Transverse colon (tissue), 4 donors: ENCODE data around the gene BCL2L1. TPM values are rescaled to one million over a fixed set of nuclear protein-coding genes. Genes with fewer than 3 reads are reported as not detected.

Experiments used
- DNase-seq: peaks from one replicate; pipeline ENCODE4 v3.0.0-alpha.2; 2019
- H3K27ac ChIP-seq, 4 donors: fragments of 200-600 bp; sonication (generic); 2 replicates each; pipeline ENCODE4 v1.5.1; 2016 to 2018; ENCODE audit warnings: inconsistent platforms in 4 of 4
- H3K27me3 ChIP-seq: fragments of 200-600 bp; sonication (generic); 2 replicates; pipeline ENCODE4 v1.5.1; 2017; ENCODE audit warnings: inconsistent platforms
- H3K36me3 ChIP-seq, 4 donors: fragments of 200-600 bp; sonication (generic); 2 replicates each; pipeline ENCODE4 v1.5.1; 2017 to 2019; ENCODE audit warnings: inconsistent platforms in 4 of 4
- H3K4me1 ChIP-seq, 4 donors: fragments of 200-600 bp; sonication (generic); 2 replicates each; pipeline ENCODE4 v1.5.1; 2017 to 2020; ENCODE audit warnings: inconsistent platforms in 4 of 4
- H3K4me3 ChIP-seq, 4 donors: fragments of 200-600 bp; sonication (generic); 1 replicate in 1 of 4; 2 replicates in 3 of 4; pipeline versions ENCODE4 v1.5.1 to v1.6.1; 2017 to 2019; ENCODE audit warnings: inconsistent platforms in 4 of 4
- H3K9me3 ChIP-seq, 2 donors: fragments of 200-600 bp; sonication (generic); 2 replicates each; pipeline ENCODE4 v1.5.1; 2017 to 2019; ENCODE audit warnings: inconsistent platforms in 2 of 2
- CTCF ChIP-seq, 5 experiments: fragments of 200-600 bp in 3 of 5; fragments of 450-650 bp in 2 of 5; sonication (generic) in 3 of 5; IDR thresholded peaks; 1 replicate in 2 of 5; 2 replicates in 3 of 5; pipeline ENCODE4 v1.5.1; 2016 to 2017; ENCODE audit warnings: antibody characterized with exemption in 5 of 5, inconsistent platforms in 3 of 5, mild to moderate bottlenecking in 2 of 5, moderate library complexity in 1 of 5
- EP300 ChIP-seq: sonication (generic); formaldehyde crosslinking; IDR thresholded peaks from one replicate; pipeline ENCODE4 v1.6.1; 2017; ENCODE audit warnings: antibody characterized with exemption, low read depth
- POLR2A ChIP-seq: fragments of 450-650 bp; IDR thresholded peaks from one replicate; pipeline ENCODE4 v1.6.1; 2016; ENCODE audit warnings: antibody characterized with exemption, mild to moderate bottlenecking, moderate library complexity
- POLR2AphosphoS5 ChIP-seq, 3 donors: sonication (generic); formaldehyde crosslinking; IDR thresholded peaks; one replicate each; pipeline ENCODE4 v1.6.1; 2016; ENCODE audit warnings: antibody characterized with exemption in 3 of 3
- WGBS, 2 donors: methylation state at CpG; one replicate each; pipeline ENCODE4 v1.1.5; 2018; ENCODE audit warnings: low coverage in 1 of 2; 5-methylcytosine and 5-hydroxymethylcytosine counted together
- in situ Hi-C, 4 donors: fragments of 200-750 bp; cut with MboI; loops; one replicate each; pipeline versions ENCODE4 v1.15.0 to v1.15.1; 2017; ENCODE audit warnings: low sequenced_read_pairs in 3 of 4, low pct_ligation_motif_present in 1 of 4, low pct_unique_long_range_greater_than_20kb in 1 of 4
- intact Hi-C: fragments of 100-400 bp; cut with DNase I; formaldehyde crosslinking; loops from one replicate; pipeline ENCODE4 v1.15.1; 2023; ENCODE audit warnings: low total_unique reads
- total RNA-seq, 4 donors: library from RNA; depleted of rRNA; stranded (reverse); fragments of >200 nt; gene quantifications; one replicate each; pipeline ENCODE4 v1.1.0, GENCODE V29; 2016

Gene BCL2L1
- total RNA-seq, 4 donors from 2014 or later = 98.6 to 151 (median 107) TPM

DNA sequence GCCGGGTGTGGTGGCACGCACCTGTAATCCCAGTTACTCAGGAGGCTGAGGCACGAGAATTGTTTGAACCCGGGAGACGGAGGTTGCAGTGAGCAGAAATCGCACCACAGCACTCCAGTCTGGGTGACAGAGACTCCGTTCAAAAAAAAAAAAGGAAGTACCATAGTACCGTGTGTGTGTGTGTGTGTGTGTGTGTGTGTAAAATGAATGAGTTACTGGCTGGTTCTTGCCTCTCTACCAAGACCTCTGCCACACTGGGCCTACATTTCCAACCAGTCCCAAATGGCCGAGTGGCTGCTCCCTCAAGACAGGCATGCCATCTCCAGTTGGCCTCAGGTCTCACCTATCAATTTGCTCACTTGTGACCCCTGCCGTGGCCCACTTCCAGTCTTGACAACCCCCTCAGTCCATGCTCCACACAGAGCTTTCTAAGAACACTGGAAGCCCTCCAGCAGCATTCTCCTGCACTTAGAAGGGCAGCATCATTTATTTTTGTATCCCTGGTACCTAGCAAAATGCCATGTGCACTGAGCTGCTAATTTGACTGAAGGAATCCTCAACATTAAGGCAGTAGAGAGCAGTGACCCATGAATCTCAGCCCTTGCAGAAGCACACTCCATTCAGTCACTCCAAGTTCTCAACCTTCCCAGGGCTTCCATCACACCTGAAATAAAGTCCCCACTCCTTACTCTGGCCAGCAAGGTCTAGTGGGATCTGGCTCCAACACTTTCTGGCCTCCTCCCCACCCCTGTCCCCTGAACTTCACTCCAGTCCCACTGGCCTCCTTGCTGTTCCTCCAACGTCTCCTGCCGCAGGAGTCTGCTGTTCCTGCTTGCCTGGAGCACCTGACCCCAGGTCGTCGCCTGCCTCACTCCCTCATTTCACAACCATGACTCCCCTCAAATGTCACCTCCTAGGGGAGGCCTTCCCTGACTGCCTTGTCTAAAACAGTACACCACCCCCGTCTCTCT lies 55.1 kb downstream of the BCL2L1 start:
- WGBS, 2 donors = 75 to 83% methylated on average over 11 to 15 of the region's 15 CpGs
- no peaks in the 10 kb centered on the region for H3K9me3 ChIP-seq
- peaks cover 0 to 7% (median 0%) of the 10 kb centered on the region in 4 donors for H3K36me3 ChIP-seq
- DNase-seq = no peak
- TF ChIP-seq CTCF (IDR thresholded peaks at IDR 0.05) (no peak), POLR2AphosphoS5 (IDR thresholded peaks at IDR 0.05) (no peak), POLR2A (no peak), EP300 (no peak)
- peak overlapping the region; percentile 86 to 88 (median 86) for H3K27ac ChIP-seq
- H3K4me3 ChIP-seq = no peak overlapping the region
- no peaks in the 10 kb centered on the region for H3K27me3 ChIP-seq
- in situ Hi-C loops = no loop called here
- intact Hi-C loops = no loop called here
- peaks cover 60 to 95% (median 69%) of the 10 kb centered on the region in 4 donors for H3K4me1 ChIP-seq

GRCh38 chr20:31666258-31667042 lies 56.2 kb downstream of the BCL2L1 start:
- no peaks in the 10 kb centered on the region for H3K9me3 ChIP-seq
- peak; percentile 73 for DNase-seq
- H3K4me1 ChIP-seq = peaks cover 58 to 96% (median 78%) of the 10 kb centered on the region in 4 donors
- intact Hi-C loops = no loop called here
- peak overlapping the region; percentile 86 to 88 (median 86) for H3K27ac ChIP-seq
- in situ Hi-C loops = no loop called here
- TF ChIP-seq POLR2AphosphoS5 (IDR thresholded peaks at IDR 0.05) = peak in 1 of 3 donors; percentile 22
- peak in 1 of 5 experiments; percentile 33 for TF ChIP-seq CTCF (IDR thresholded peaks at IDR 0.05)
- TF ChIP-seq POLR2A = peak; percentile 26
- TF ChIP-seq EP300 = no peak
- no peaks in the 10 kb centered on the region for H3K27me3 ChIP-seq
- WGBS, 2 donors = 20 to 47% methylated on average over 1 to 7 of the region's 7 CpGs
- no peak overlapping the region for H3K4me3 ChIP-seq
- peaks cover 0 to 7% (median 0%) of the 10 kb centered on the region in 4 donors for H3K36me3 ChIP-seq

GRCh38 chr20:31665753-31666152 lies 56.9 kb downstream of the BCL2L1 start:
- Histone ChIP-seq H3K27me3 (no peaks in the 10 kb centered on the region), H3K4me1 (peaks cover 51 to 96% (median 74%) of the 10 kb centered on the region in 4 donors), H3K4me3 (no peak overlapping the region), H3K9me3 (no peaks in the 10 kb centered on the region), H3K27ac (peak overlapping the region; percentile 86 to 88 (median 86)), H3K36me3 (peaks cover 0 to 7% (median 0%) of the 10 kb centered on the region in 4 donors)
- no peak for DNase-seq
- in situ Hi-C loops (no loop called here), intact Hi-C loops (no loop called here)
- no peak for TF ChIP-seq EP300
- 94% methylated on average over 10 of the region's 10 CpGs; no CpG with 5 or more reads in 1 of the 2 donors for WGBS, 2 donors

DNA sequence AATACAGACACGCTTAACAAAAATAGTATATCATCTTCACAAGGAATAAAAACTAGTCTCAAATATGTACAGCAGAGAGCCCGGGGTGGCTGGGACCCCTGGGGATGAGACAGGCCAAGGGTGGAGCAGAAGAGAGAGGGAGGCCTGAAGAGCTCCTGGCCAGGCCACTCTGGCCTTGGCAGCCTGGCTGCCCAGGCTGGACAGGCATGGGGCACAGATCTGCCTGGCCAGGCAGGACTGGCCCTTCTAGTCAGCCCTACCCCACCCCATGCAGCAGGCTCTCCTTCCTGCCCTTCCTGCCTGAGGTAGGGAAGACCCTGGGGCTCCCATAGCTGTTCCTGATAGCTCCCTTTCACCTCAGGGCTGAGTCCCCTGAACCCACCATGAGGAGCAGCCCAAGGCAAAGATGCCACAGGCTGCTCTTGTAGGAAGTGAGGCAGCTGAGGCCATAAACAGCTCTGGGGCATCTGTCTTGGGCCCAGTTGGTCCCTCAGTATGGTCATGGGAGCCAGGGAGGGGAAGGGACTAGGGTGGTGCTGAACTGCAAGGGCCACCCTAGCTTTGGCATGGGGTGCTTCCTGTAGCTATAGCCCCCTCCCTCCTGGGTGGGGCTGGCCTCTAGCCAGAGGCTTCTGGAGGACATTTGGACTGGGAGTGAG lies 57.8 kb downstream of the BCL2L1 start:
- H3K27me3 ChIP-seq = no peaks in the 10 kb centered on the region
- H3K4me1 ChIP-seq = peaks cover 42 to 88% (median 65%) of the 10 kb centered on the region in 4 donors
- in situ Hi-C loops = loop anchor here in 3 of 4 donors (5.0 kb wide), 1 partner anchor 62 kb away; no protein-coding TSS in a partner anchor

More for the DNA sequence above, 57.8 kb downstream of the BCL2L1 start:
- H3K4me3 ChIP-seq = no peak overlapping the region
- peak; percentile 62 for DNase-seq
- TF ChIP-seq EP300 (no peak), POLR2AphosphoS5 (IDR thresholded peaks at IDR 0.05) (no peak), CTCF (IDR thresholded peaks at IDR 0.05) (no peak), POLR2A (no peak)
- peaks cover 0 to 7% (median 0%) of the 10 kb centered on the region in 4 donors for H3K36me3 ChIP-seq
- H3K27ac ChIP-seq = peak overlapping the region; percentile 86 to 88 (median 86)
- 33 to 60% methylated on average over 1 to 2 of the region's 2 CpGs for WGBS, 2 donors
- no peaks in the 10 kb centered on the region for H3K9me3 ChIP-seq
- intact Hi-C loops = no loop called here
